ENCODE data around the gene HTRA3. TPM values are rescaled to one million over a fixed set of nuclear protein-coding genes. Genes with fewer than 3 reads are reported as not detected.
"Not testable (repeated sequence)": the region's sequence is repeated elsewhere in the genome, so short reads cannot be mapped to it uniquely, and the experiment has no call there.

HTRA3 gene
- total RNA-seq, 4 donors from 2014 or later, result 56.1 to 82.2 (median 67.2) TPM

DNA sequence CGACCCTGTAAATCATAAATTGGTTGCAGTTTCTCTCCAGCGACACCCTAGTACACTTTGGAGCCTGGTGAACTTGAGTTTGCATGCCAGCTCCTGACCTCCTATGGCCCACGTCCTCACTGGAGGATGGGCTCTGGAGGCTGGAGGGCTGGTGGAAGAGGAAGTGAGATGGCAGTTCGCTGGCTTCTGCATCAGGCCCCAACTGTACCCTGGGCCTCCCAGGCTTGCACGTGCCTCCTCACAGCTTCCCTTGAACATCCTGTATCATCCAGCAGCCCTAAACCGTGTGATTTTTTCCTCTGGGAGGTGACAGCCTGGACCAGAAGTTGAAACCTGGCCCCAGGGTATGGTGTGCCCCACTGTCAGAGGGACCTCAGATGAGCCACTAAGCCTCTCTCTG, 78.5 kb downstream of the HTRA3 start:
- Histone ChIP-seq H3K4me1 (peaks cover 23 to 28% (median 26%) of the 10 kb centered on the region in 4 donors), H3K27me3 (no peaks in the 10 kb centered on the region), H3K9me3 (no peaks in the 10 kb centered on the region), H3K27ac (replicated peaks in 1 of 4) (no peak overlapping the region), H3K4me3 (no peak overlapping the region), H3K36me3 (no peaks in the 10 kb centered on the region)
- WGBS, result 76% methylated on average over 5 of the region's 6 CpGs
- TF ChIP-seq POLR2A (IDR thresholded peaks at IDR 0.05; ENCODE audit: low read depth), result no peak
- intact Hi-C loops (cut with DNase I), result no loop called here
- no peak for DNase-seq (ENCODE audit: extremely low spot score)

DNA sequence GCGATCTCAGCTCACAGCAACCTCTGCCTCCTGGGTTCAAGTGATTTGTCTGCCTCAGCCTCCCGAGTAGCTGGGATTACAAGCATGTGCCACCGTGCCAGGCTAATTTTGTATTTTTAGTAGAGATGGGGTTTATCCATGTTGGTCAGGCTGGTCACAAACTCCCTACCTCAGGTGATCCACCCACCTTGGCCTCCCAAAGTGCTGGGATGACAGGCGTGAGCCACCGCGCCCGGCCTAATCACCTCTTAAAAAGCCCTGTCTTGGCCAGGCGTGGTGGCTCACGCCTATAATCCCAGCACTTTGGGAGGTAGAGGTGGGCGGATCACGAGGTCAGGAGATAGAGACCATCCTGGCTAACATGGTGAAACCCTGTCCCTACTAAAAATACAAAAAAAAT, 79.7 kb downstream of the HTRA3 start:
- H3K27ac ChIP-seq (replicated peaks in 1 of 4); H3K4me3 ChIP-seq; DNase-seq (ENCODE audit: extremely low spot score); H3K9me3 ChIP-seq; H3K27me3 ChIP-seq; intact Hi-C loops (cut with DNase I); H3K36me3 ChIP-seq: not testable (repeated sequence)
- peaks cover 18 to 23% (median 21%) of the 10 kb centered on the region in 4 donors for H3K4me1 ChIP-seq
- 98% methylated on average over 11 of the region's 11 CpGs for WGBS

DNA sequence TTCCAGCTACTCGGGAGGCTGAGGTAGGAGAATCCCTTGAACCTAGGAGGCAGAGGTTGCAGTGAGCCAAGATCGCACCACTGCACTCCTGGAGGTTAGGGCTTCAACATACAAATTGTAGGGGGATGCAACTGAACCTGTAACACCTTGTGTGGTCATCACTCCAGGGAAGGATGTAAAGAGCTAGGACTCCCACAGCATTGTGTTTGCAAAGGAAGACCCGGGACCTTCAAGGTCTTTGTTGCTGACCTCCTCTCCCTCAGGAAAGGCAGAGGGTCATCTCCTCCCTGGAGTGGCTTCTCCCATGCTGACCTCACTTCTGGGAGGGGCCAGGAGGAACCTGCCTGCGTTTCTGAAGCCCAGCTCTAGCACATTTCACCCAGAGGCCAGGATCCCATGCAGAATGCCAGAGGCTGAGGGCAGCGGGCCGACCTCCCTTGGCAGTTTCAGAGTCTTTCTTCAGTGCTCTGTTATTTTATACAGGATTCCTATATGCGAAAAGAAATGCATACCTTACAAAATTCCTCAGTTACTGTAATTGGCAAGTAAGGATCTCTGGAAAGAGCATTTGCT, 80.2 kb downstream of the HTRA3 start:
- H3K4me1 ChIP-seq, result peaks cover 19 to 28% (median 22%) of the 10 kb centered on the region in 4 donors
- DNase-seq (ENCODE audit: extremely low spot score), result no peak

DNA sequence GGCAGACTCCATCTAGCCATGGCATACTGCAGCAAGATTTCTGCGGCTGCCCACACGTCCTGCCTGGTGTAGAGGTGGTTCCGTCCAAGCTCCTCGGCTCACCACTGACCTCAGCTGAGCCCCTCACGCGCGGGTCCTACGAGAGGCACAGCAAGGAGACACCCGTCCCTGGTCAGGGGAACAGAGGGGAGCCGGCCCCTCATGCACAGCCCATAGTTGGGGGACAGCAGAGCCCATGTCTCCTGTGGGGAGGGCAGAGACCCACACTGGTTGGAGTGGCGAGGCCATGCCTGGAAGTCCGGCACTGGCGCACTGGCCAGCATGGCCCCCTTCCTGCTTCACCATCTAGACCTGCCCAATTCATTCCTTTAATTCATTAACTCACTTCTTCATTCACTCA, 80.8 kb downstream of the HTRA3 start:
- Histone ChIP-seq H3K4me1 (peaks cover 23 to 34% (median 25%) of the 10 kb centered on the region in 4 donors), H3K36me3 (no peaks in the 10 kb centered on the region), H3K9me3 (no peaks in the 10 kb centered on the region), H3K27me3 (no peaks in the 10 kb centered on the region), H3K27ac (replicated peaks in 1 of 4) (no peak overlapping the region), H3K4me3 (no peak overlapping the region)
- WGBS, result 91% methylated on average over 13 of the region's 13 CpGs
- intact Hi-C loops (cut with DNase I), result no loop called here
- no peak for DNase-seq (ENCODE audit: extremely low spot score)
- TF ChIP-seq EP300 (IDR thresholded peaks at IDR 0.05), result no peak
- no peak for TF ChIP-seq POLR2A (IDR thresholded peaks at IDR 0.05; ENCODE audit: low read depth)

More for the DNA sequence above, 80.2 kb downstream of the HTRA3 start:
- intact Hi-C loops (cut with DNase I), result no loop called here
- H3K9me3 ChIP-seq, result no peaks in the 10 kb centered on the region
- no peaks in the 10 kb centered on the region for H3K27me3 ChIP-seq
- H3K27ac ChIP-seq (replicated peaks in 1 of 4), result no peak overlapping the region
- TF ChIP-seq POLR2AphosphoS5 (IDR thresholded peaks at IDR 0.05), result no peak
- TF ChIP-seq POLR2A (IDR thresholded peaks at IDR 0.05; ENCODE audit: low read depth), result no peak
- TF ChIP-seq, protein P1, sequence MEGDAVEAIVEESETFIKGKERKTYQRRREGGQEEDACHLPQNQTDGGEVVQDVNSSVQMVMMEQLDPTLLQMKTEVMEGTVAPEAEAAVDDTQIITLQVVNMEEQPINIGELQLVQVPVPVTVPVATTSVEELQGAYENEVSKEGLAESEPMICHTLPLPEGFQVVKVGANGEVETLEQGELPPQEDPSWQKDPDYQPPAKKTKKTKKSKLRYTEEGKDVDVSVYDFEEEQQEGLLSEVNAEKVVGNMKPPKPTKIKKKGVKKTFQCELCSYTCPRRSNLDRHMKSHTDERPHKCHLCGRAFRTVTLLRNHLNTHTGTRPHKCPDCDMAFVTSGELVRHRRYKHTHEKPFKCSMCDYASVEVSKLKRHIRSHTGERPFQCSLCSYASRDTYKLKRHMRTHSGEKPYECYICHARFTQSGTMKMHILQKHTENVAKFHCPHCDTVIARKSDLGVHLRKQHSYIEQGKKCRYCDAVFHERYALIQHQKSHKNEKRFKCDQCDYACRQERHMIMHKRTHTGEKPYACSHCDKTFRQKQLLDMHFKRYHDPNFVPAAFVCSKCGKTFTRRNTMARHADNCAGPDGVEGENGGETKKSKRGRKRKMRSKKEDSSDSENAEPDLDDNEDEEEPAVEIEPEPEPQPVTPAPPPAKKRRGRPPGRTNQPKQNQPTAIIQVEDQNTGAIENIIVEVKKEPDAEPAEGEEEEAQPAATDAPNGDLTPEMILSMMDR (IDR thresholded peaks at IDR 0.05), result no peak
- no peak for TF ChIP-seq EP300 (IDR thresholded peaks at IDR 0.05)
- WGBS, result 90% methylated on average over 7 of the region's 7 CpGs
- H3K4me3 ChIP-seq, result no peak overlapping the region
- H3K36me3 ChIP-seq, result no peaks in the 10 kb centered on the region

DNA sequence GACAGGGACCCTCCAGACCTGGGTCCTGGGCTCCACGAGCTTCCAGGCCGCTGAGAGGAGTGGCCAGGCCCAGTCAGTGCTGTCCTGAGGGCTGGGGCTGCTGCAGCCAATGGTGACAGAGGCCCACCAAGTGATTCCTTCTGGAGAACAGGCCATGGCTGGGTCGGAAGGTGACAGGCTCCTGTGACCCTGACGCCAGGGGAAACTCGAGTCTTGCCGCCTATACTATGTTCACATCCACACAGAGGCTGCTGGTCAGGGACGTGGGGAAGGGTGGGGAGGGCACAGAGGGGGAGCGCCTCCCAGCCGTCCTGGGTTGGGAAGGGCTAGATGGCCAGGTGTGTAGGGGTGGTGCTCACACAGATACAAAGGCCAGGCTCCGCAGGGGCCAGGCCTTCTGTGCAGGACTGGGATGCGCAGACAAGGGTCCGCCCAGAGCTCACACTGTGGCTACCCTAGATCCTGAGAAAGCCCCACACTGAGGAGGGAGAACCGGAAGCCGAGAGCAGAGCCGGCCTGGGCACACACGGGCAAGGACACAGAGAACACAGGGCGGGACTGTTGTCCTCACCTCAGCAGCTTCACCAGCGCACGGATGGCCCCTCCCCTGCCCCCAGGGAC, 81.4 kb downstream of the HTRA3 start:
- DNase-seq (ENCODE audit: extremely low spot score), result no peak
- Histone ChIP-seq H3K36me3 (no peaks in the 10 kb centered on the region), H3K27me3 (no peaks in the 10 kb centered on the region), H3K4me1 (peaks cover 23 to 40% (median 31%) of the 10 kb centered on the region in 4 donors), H3K9me3 (no peaks in the 10 kb centered on the region), H3K27ac (replicated peaks in 1 of 4) (no peak overlapping the region), H3K4me3 (no peak overlapping the region)
- intact Hi-C loops (cut with DNase I), result no loop called here
- 88% methylated on average over 15 of the region's 19 CpGs for WGBS
- no peak for TF ChIP-seq POLR2AphosphoS5 (IDR thresholded peaks at IDR 0.05)
- TF ChIP-seq POLR2A (IDR thresholded peaks at IDR 0.05; ENCODE audit: low read depth), result no peak
- TF ChIP-seq EP300 (IDR thresholded peaks at IDR 0.05), result no peak
- TF ChIP-seq, protein P1 (IDR thresholded peaks at IDR 0.05), result no peak

DNA sequence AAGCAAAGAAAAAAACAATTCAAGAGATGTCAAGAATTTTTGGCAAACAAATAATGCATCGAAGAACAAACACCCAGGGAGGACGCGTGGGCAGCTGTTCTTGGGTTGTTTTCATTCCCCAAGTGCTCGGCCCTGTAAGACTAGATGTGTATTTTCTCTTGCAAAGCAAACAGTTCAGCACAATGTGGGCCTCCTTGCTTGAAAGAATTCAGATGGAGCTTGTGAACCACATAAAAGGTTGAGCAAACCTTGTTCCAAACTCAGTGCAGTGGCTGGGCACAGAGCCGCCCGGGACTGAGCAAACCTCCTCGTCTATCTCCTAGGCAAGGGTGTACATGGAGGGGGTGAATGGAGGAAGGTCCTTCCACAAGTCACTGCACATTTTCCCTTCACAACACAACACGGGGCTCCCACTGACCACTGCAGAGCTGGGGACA, 82.4 kb downstream of the HTRA3 start:
- no peak overlapping the region for H3K4me3 ChIP-seq
- intact Hi-C loops (cut with DNase I), result no loop called here
- no peaks in the 10 kb centered on the region for H3K9me3 ChIP-seq
- H3K27ac ChIP-seq (replicated peaks in 1 of 4), result no peak overlapping the region
- peaks cover 18 to 50% (median 40%) of the 10 kb centered on the region in 4 donors for H3K4me1 ChIP-seq
- H3K27me3 ChIP-seq, result no peaks in the 10 kb centered on the region
- DNase-seq (ENCODE audit: extremely low spot score), result no peak
- no peaks in the 10 kb centered on the region for H3K36me3 ChIP-seq
- no peak for TF ChIP-seq POLR2AphosphoS5 (IDR thresholded peaks at IDR 0.05)
- no peak for TF ChIP-seq EP300 (IDR thresholded peaks at IDR 0.05)
- no peak for TF ChIP-seq POLR2A (IDR thresholded peaks at IDR 0.05; ENCODE audit: low read depth)
- TF ChIP-seq, protein P1 (IDR thresholded peaks at IDR 0.05), result no peak
- 46% methylated on average over 8 of the region's 8 CpGs for WGBS

Data from esophagus muscularis mucosa (tissue), 4 donors.